Activated T-cell treated with anti-CD3 and anti-CD28 coated beads for 1 hour (primary cell): ENCODE results near the gene NUP43.
A peak's percentile ranks its signal among the peaks of the same experiment; 100 is the strongest.
"Not testable (repeated sequence)": the region's sequence is repeated elsewhere in the genome, so short reads cannot be mapped to it uniquely, and the experiment has no call there.

Experiments used
- DNase-seq: peaks from one replicate; pipeline ENCODE4 v3.0.0-alpha.2; 2020; ENCODE audit warnings: low read depth

The NUP43 gene

GRCh38 chr6:149749082-149749593 is 2.8 kb upstream of the NUP43 start:
- DNase-seq: not testable (repeated sequence)

- not testable (repeated sequence) for DNase-seq
Observed at GRCh38 chr6:149745252-149745651, 1.1 kb downstream of the NUP43 start.

GRCh38 chr6:149734915-149735314 is 11.4 kb downstream of the NUP43 start:
- DNase-seq: no peak

GRCh38 chr6:149733089-149733720 is 13.1 kb downstream of the NUP43 start:
- no peak for DNase-seq

GRCh38 chr6:149729824-149730223 is 16.5 kb downstream of the NUP43 start:
- no peak for DNase-seq

- no peak for DNase-seq
Observed at GRCh38 chr6:149728499-149729234, 17.7 kb downstream of the NUP43 start.

GRCh38 chr6:149727793-149728498 is 18.4 kb downstream of the NUP43 start:
- DNase-seq: no peak

- DNase-seq: no peak
Observed at GRCh38 chr6:149725785-149726184, 20.5 kb downstream of the NUP43 start.

- DNase-seq: peak; percentile 14
Observed at GRCh38 chr6:149723771-149724417, 22.4 kb downstream of the NUP43 start.

- no peak for DNase-seq
Observed at GRCh38 chr6:149723262-149723661, 23.1 kb downstream of the NUP43 start.

- DNase-seq: no peak
Observed at GRCh38 chr6:149719531-149719930, 26.8 kb downstream of the NUP43 start.

GRCh38 chr6:149717588-149718458 is 28.5 kb downstream of the NUP43 start, which contains the start of gene LATS1:
LATS1 (minus strand) TSS chr6:149718101; CDS start chr6:149702126, 15,975 bp downstream.
- peak; percentile 89 for DNase-seq

- DNase-seq: no peak
Observed at GRCh38 chr6:149717255-149717587, 29.1 kb downstream of the NUP43 start.

- no peak for DNase-seq
Observed at GRCh38 chr6:149716181-149716963, 30.0 kb downstream of the NUP43 start.

GRCh38 chr6:149714442-149714841 is 31.9 kb downstream of the NUP43 start:
- DNase-seq: no peak

- no peak for DNase-seq
Observed at GRCh38 chr6:149711711-149712110, 34.6 kb downstream of the NUP43 start.

- DNase-seq: no peak
Observed at GRCh38 chr6:149701714-149702113, 44.6 kb downstream of the NUP43 start.

- DNase-seq: no peak
Observed at GRCh38 chr6:149699150-149699549, 47.2 kb downstream of the NUP43 start.

- DNase-seq: no peak
Observed at GRCh38 chr6:149698175-149698574, 48.2 kb downstream of the NUP43 start.

- no peak for DNase-seq
Observed at GRCh38 chr6:149696901-149697300, 49.4 kb downstream of the NUP43 start.

- DNase-seq: no peak
Observed at GRCh38 chr6:149694921-149695320, 51.4 kb downstream of the NUP43 start.
